GM23248 (cell line): ENCODE data around the gene MIGA2.

ENCODE experiments used
- EZH2 ChIP-seq: fragments of 200-600 bp; sonication (generic); IDR thresholded peaks from 2 replicates; pipeline ENCODE4 v1.6.1; 2018; ENCODE audit warnings: antibody characterized with exemption, mild to moderate bottlenecking; ENCODE audit not compliant: insufficient read depth, poor library complexity, severe bottlenecking
- EZH2phosphoT487 ChIP-seq: fragments of 200-600 bp; sonication (generic); IDR thresholded peaks from 2 replicates; pipeline ENCODE4 v1.6.1; 2018; ENCODE audit warnings: antibody characterized with exemption, moderate library complexity, mild to moderate bottlenecking, low read depth; ENCODE audit not compliant: insufficient read depth

GRCh38 chr9:129002992-129003391, 33.4 kb upstream of the MIGA2 start:
- TF ChIP-seq EZH2 (no peak), EZH2phosphoT487 (no peak)
